ENCODE measurements around the gene SEL1L3.

SEL1L3 gene

DNA sequence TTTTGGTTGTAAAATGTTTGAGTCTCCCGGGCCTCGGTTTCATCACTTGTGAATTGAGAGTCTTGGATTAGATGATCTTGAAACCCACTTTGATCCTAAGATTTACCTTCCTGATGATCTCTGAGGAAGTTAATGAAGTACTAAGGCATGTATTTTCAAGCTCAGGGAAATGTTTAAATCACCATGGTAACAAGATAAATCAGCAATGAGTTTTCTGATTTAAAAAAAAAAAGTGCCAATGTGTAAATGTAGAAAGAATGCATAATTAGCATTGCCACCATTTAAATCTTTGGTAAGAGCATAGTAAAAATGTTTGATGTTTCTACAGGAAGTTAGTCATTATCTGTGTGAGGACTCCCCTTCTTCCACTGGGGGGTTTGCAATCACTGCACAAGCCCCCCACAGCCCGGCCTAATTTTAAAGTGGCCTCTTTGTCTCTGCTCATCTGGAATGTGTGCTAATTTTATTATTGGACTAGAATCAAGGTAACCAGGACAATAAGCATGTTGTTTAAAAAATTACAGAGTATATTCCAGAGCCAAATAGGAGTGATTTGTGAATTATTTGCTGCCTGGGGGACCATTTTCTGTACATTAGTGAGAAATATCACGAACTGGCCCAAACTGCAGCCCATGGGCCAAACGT lies 113.5 kb downstream of the SEL1L3 start:
- no peak overlapping the region for H3K4me3 ChIP-seq (replicated peaks; ENCODE audit: low read depth, low read length)
- TF ChIP-seq, protein P1, sequence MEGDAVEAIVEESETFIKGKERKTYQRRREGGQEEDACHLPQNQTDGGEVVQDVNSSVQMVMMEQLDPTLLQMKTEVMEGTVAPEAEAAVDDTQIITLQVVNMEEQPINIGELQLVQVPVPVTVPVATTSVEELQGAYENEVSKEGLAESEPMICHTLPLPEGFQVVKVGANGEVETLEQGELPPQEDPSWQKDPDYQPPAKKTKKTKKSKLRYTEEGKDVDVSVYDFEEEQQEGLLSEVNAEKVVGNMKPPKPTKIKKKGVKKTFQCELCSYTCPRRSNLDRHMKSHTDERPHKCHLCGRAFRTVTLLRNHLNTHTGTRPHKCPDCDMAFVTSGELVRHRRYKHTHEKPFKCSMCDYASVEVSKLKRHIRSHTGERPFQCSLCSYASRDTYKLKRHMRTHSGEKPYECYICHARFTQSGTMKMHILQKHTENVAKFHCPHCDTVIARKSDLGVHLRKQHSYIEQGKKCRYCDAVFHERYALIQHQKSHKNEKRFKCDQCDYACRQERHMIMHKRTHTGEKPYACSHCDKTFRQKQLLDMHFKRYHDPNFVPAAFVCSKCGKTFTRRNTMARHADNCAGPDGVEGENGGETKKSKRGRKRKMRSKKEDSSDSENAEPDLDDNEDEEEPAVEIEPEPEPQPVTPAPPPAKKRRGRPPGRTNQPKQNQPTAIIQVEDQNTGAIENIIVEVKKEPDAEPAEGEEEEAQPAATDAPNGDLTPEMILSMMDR (IDR thresholded peaks at IDR 0.05; ENCODE audit: low read length, missing control alignments) = no peak
- no peak for DNase-seq (ENCODE audit: low read depth)

DNA sequence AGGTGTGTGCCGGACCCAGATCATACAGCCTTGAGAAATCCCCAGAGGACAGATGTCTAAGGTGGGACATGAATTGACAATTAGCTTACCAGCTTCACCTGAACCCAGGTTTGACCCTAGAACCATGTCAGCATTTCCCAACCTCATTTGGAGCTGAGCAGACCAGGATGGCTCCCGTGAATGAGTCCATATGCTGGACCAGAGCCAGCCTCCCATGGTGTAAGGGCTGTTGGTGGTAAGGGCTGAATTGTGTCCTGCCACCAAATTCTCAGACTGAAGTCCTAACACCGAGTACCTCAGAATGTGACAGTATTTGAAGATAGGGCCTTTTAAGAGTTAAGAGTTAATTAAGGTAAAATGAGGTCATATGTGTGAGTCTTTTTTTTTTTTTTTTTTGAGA lies 118.8 kb downstream of the SEL1L3 start:
- TF ChIP-seq, protein P1 (IDR thresholded peaks at IDR 0.05; ENCODE audit: low read length, missing control alignments) = no peak
- H3K4me3 ChIP-seq (replicated peaks; ENCODE audit: low read depth, low read length) = no peak overlapping the region
- no peak for DNase-seq (ENCODE audit: low read depth)

- no peak for DNase-seq (ENCODE audit: low read depth)
- TF ChIP-seq, protein P1 (IDR thresholded peaks at IDR 0.05; ENCODE audit: low read length, missing control alignments) = no peak
- H3K4me3 ChIP-seq (replicated peaks; ENCODE audit: low read depth, low read length) = no peak overlapping the region
Measured at GRCh38 chr4:25729564-25729963, 133.2 kb downstream of the SEL1L3 start.

DNA sequence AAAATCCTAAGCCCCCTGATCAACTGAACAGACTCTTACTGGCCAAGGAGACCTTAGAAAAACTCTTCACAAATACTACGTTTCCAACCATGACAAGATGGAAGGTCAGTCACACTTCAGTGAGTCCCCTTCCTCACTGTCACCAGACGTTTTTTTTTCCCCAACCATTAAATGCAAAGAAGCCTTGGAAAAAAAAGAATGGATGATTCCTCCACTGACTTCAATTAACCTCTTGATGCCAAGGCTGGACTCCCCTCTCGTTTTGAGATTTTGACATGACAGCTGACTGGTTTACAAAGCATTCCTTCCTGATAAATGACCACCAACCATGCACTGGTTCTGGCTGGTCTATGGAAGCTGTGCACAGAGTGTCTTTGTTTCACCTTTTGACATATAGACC lies 133.9 kb downstream of the SEL1L3 start:
- no peak for DNase-seq (ENCODE audit: low read depth)
- H3K4me3 ChIP-seq (replicated peaks; ENCODE audit: low read depth, low read length) = no peak overlapping the region
- TF ChIP-seq, protein P1 (IDR thresholded peaks at IDR 0.05; ENCODE audit: low read length, missing control alignments) = no peak

DNA sequence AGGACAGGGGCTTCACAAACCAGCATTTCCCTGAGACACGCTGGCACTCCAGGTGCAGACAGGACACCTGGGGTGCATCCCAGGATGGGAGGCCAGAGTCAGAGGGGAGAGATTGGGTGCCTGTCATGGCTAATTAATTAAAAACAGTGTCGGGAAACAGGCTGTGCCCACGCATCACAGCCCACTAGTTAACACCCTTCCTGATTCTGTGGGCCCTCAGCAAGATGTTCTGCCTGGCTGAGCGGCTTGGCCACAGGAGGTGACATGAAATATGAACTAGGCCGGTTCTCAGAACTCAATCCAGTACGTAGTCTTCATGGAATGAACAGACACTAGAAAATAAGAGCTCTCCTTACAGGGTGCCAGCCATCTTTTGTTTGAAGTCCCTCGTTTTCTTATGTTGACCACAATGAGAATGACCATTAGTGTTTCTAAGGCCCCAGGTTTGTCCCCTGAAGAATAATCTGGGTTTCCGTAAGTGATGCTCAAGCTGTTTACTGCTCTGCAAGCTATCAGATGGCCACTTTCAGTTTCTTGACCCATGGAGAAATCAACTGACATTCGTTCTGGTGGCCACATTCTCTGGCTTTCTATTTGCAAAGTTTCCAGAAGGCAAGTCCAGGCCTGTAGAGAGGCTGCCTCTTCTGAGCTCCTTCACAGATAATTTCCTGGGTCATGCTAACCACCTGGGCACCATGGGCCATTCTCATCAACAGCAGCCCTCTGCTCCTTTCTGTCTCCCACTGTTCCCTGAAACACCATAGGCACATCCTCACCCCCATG lies 134.9 kb downstream of the SEL1L3 start:
- no peak overlapping the region for H3K4me3 ChIP-seq (replicated peaks; ENCODE audit: low read depth, low read length)

GRCh38 chr4:25725870-25726269 lies 136.9 kb downstream of the SEL1L3 start:
- DNase-seq (ENCODE audit: low read depth) = no peak
- TF ChIP-seq, protein P1 (IDR thresholded peaks at IDR 0.05; ENCODE audit: low read length, missing control alignments) = no peak
- H3K4me3 ChIP-seq (replicated peaks; ENCODE audit: low read depth, low read length) = no peak overlapping the region

More for the DNA sequence above, 134.9 kb downstream of the SEL1L3 start:
- DNase-seq (ENCODE audit: low read depth) = no peak
- TF ChIP-seq, protein P1 (IDR thresholded peaks at IDR 0.05; ENCODE audit: low read length, missing control alignments) = no peak
